Esophagus (tissue), 2 donors: ENCODE measurements around the gene LHX1. TPM values are rescaled to one million over a fixed set of nuclear protein-coding genes. Genes with fewer than 3 reads are reported as not detected.

ENCODE experiments used
- H3K27ac ChIP-seq, 2 donors: one replicate each; pipeline ENCODE4 v1.5.1; 2013; ENCODE audit warnings: low read depth in 2 of 2, mild to moderate bottlenecking in 2 of 2, inconsistent platforms in 1 of 2, low read length in 1 of 2, moderate library complexity in 1 of 2
- H3K27me3 ChIP-seq, 2 donors: one replicate each; pipeline ENCODE4 v1.6.1; 2013; ENCODE audit warnings: low read length in 2 of 2, control low read depth in 1 of 2, mild to moderate bottlenecking in 1 of 2; ENCODE audit not compliant: insufficient read depth in 2 of 2, control insufficient read depth in 1 of 2
- H3K36me3 ChIP-seq, 2 donors: one replicate each; pipeline ENCODE4 v1.6.1; 2013; ENCODE audit warnings: low read length in 1 of 2; ENCODE audit not compliant: control insufficient read depth in 2 of 2, insufficient read depth in 2 of 2
- H3K4me1 ChIP-seq, 2 donors: one replicate each; pipeline ENCODE4 v1.6.1; 2013; ENCODE audit warnings: low read length in 1 of 2; ENCODE audit not compliant: control insufficient read depth in 2 of 2, insufficient read depth in 2 of 2
- H3K4me3 ChIP-seq, 2 donors: one replicate each; pipeline ENCODE4 v1.5.1; 2013; ENCODE audit warnings: low read length in 2 of 2, mild to moderate bottlenecking in 2 of 2, low read depth in 1 of 2, moderate library complexity in 1 of 2
- H3K9me3 ChIP-seq, 2 donors: one replicate each; pipeline ENCODE4 v1.6.1; 2013; ENCODE audit warnings: mild to moderate bottlenecking in 2 of 2, low read depth in 1 of 2, low read length in 1 of 2, moderate library complexity in 1 of 2; ENCODE audit not compliant: control insufficient read depth in 2 of 2, insufficient read depth in 1 of 2
- WGBS, 2 donors: extraction: QIAGEN DNeasy Blood & Tissue Kit; methylation state at CpG; one replicate each; pipeline ENCODE4 v1.1.7; 2013; 5-methylcytosine and 5-hydroxymethylcytosine counted together
- polyA plus RNA-seq, 2 donors: library from polyadenylated mRNA; stranded (reverse); fragments of 200-250 nt; gene quantifications; one replicate each; pipeline ENCODE4 v1.2.3, GENCODE V29; 2013
- donor health status: healthy with polysubstance abuse.
- donor health status: Bipolar disorder and iron deficiency.

The LHX1 gene
- polyA plus RNA-seq, 2 donors = not detected

DNA sequence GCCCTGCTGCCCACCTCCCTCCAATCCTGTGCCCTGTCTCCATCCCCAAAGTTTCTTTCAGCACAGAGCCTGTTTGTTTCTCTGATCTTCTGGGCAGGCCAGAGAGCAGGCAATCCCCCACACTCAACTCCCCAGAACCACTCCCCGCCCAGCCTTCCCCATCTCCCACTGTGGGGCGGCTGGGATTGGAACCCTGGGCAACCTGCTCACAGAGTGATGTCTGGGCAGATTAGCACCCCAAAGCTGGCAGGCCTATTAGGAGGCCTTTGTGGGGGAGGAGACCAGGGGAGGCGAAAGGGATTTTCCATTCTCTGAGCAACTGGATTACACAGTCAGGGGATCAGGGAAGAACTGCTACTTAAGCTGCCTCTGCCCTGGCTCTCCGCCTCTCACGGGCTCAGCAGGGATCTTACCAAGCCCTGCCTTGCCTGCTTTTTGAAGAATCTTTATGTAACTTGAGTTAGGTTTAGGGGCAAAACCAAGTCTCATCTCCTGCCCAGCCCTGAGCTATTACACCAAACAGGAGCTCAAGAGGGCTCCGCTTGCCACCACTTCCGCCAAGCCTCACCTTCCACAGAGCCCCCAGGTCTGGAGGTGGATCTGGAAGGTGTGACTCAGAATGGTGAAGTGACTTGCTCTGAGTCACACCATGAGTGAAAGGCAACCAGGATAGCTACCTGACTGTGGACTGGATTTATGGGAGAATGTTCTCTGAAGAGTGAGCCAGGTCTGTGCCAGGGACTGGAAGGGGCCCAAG, 16.0 kb upstream of the LHX1 start:
- H3K27me3 ChIP-seq = no peaks in the 10 kb centered on the region
- no peak overlapping the region for H3K4me3 ChIP-seq
- H3K4me1 ChIP-seq = peaks cover 3 to 4% of the 10 kb centered on the region in 2 donors
- WGBS, 2 donors = 38 to 54% methylated on average over 7 of the region's 7 CpGs
- no peaks in the 10 kb centered on the region for H3K36me3 ChIP-seq
- peak overlapping the region; percentile 16 to 80 for H3K27ac ChIP-seq
- H3K9me3 ChIP-seq = no peaks in the 10 kb centered on the region

GRCh38 chr17:36922175-36922574, 15.1 kb upstream of the LHX1 start:
- Histone ChIP-seq H3K27me3 (no peaks in the 10 kb centered on the region), H3K4me1 (peaks cover 3 to 4% of the 10 kb centered on the region in 2 donors), H3K4me3 (no peak overlapping the region)

DNA sequence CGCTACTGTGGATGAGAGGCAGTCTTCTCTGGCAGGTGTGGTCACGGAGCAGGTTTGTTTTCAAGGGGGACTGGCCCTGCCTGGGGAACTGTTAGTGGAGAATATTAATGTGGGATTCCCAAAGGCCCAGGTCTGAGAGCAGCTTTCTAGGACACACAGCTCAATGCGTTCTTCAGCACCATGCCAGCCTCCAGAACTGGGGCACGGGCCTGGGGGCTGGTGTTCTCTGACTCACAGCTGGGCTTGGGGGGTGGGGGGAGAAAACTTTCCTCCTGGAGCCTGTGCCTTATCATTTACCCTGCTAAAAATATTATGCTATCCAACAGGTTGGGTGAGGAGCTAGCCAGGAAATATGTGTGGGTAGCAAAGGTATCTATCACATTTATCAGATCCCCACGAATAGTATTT, 13.5 kb upstream of the LHX1 start:
- no peak overlapping the region for H3K27ac ChIP-seq
- peaks cover 3 to 4% of the 10 kb centered on the region in 2 donors for H3K4me1 ChIP-seq
- no peaks in the 10 kb centered on the region for H3K9me3 ChIP-seq
- H3K36me3 ChIP-seq = no peaks in the 10 kb centered on the region
- 41 to 55% methylated on average over 5 of the region's 5 CpGs for WGBS, 2 donors
- H3K4me3 ChIP-seq = no peak overlapping the region
- H3K27me3 ChIP-seq = peaks cover 0 to 3% of the 10 kb centered on the region in 2 donors

More at GRCh38 chr17:36922175-36922574, 15.1 kb upstream of the LHX1 start:
- Histone ChIP-seq H3K36me3 (no peaks in the 10 kb centered on the region), H3K9me3 (no peaks in the 10 kb centered on the region), H3K27ac (no peak overlapping the region)

DNA sequence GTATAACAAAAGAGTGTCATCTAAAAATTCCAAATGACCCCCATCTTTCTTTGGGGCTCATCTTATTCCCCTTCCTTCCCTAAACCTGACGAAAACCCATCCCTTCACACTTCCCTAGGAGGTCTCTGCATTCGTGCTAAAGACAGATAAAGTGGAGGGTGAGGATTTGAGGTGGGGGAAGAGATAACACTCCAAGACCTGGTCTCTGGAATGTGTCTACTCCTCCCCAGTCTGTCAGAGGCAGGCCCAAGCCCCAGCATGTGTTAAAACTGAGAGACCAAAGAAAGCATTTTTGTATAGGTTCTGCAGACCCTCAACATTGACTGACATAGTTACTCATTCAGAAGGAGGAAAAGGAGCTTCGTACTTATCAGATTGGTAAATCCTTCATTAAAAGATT, 11.0 kb upstream of the LHX1 start:
- Histone ChIP-seq H3K4me3 (no peak overlapping the region), H3K4me1 (no peaks in the 10 kb centered on the region), H3K27ac (no peak overlapping the region), H3K9me3 (peaks cover 0 to 2% of the 10 kb centered on the region in 2 donors), H3K27me3 (peaks cover 4 to 10% of the 10 kb centered on the region in 2 donors), H3K36me3 (no peaks in the 10 kb centered on the region)
- 83 to 87% methylated on average over 3 of the region's 3 CpGs for WGBS, 2 donors

DNA sequence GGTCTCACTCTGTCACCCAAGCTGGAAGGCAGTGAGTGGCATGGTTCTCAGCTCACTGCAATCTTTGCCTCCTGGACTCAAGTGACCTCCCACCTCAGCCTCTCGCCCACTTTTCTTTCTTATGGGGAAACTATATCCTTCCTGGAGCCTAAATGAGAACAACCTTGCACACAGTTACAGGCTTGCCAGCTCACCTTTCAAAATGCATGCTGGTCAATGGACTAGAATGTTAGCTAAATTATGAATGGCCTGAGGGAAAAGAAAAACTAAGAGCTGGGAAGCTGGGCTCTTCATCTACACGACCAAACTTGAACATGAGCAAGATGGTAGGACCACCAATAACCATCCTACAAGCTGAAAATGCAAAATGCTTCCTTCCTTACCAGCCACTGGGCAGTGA, 10.6 kb upstream of the LHX1 start:
- Histone ChIP-seq H3K9me3 (peaks cover 0 to 2% of the 10 kb centered on the region in 2 donors), H3K27me3 (peaks cover 6 to 14% of the 10 kb centered on the region in 2 donors), H3K4me3 (no peak overlapping the region), H3K4me1 (peaks cover under 1 to 2% of the 10 kb centered on the region in 2 donors), H3K27ac (no peak overlapping the region), H3K36me3 (no peaks in the 10 kb centered on the region)
- WGBS, 2 donors = 79% methylated on average over 2 of the region's 2 CpGs

DNA sequence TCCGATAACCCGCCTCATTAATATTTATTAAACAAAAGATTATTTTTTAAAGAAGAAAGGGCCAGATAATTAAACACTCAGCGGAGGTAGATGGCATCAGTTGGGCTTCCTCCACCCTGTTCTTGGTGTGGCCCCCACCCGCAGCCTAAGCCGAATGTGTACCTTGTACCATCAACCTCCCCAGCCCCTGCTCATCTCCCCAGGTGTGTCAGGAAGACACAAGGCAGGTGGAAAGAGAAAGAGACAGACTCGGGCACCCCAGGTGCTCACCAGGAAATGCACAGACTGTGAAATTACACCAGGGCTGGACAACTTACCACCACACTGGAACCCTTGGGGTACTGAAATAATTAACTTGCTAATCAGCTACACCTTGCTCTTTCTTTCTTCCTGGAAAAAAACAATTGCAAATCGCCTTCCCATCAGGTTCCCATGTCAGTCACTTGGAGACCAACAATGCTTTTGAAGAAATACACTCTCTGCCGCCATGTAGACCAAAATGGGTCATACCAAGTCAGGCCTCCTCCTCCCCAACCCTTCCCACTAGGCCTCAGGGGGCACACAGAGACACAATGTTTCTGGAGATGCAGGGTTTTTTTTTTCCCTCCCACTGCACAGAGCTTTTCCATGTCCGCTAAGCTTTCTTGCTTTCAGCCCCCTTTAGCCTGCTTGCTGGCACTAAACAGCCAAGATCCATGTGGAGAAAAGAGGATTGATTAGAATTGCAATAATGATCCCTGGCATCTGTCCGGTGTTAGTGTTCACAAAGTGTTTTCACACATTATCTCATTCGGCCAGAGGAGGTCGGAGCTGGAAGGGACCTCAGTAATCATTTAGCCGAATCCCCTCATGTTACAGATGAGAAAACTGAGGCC, 8.6 kb upstream of the LHX1 start:
- no peaks in the 10 kb centered on the region for H3K36me3 ChIP-seq
- peaks cover 11 to 13% of the 10 kb centered on the region in 2 donors for H3K4me1 ChIP-seq
- no peak overlapping the region for H3K4me3 ChIP-seq
- no peak overlapping the region for H3K27ac ChIP-seq
- H3K9me3 ChIP-seq = peaks cover 0 to 4% of the 10 kb centered on the region in 2 donors
- 46 to 60% methylated on average over 13 of the region's 13 CpGs for WGBS, 2 donors
- peaks cover 6 to 27% of the 10 kb centered on the region in 2 donors for H3K27me3 ChIP-seq

GRCh38 chr17:36929851-36930582, 7.3 kb upstream of the LHX1 start:
- peaks cover 0 to 4% of the 10 kb centered on the region in 2 donors for H3K9me3 ChIP-seq
- no peak overlapping the region for H3K4me3 ChIP-seq
- no peak overlapping the region for H3K27ac ChIP-seq
- WGBS, 2 donors = 33 to 40% methylated on average over 16 of the region's 16 CpGs
- H3K4me1 ChIP-seq = peaks cover 21 to 23% of the 10 kb centered on the region in 2 donors
- H3K27me3 ChIP-seq = peaks cover 6 to 40% of the 10 kb centered on the region in 2 donors
- H3K36me3 ChIP-seq = no peaks in the 10 kb centered on the region

- 71 to 86% methylated on average over 1 of the region's 1 CpG for WGBS, 2 donors
- Histone ChIP-seq H3K27ac (no peak overlapping the region), H3K4me3 (no peak overlapping the region), H3K9me3 (peaks cover 0 to 4% of the 10 kb centered on the region in 2 donors), H3K4me1 (peaks cover 24 to 25% of the 10 kb centered on the region in 2 donors), H3K36me3 (no peaks in the 10 kb centered on the region), H3K27me3 (peaks cover 6 to 45% of the 10 kb centered on the region in 2 donors)
These were observed 6.7 kb upstream of the LHX1 start for GRCh38 chr17:36930583-36930900.

- H3K27me3 ChIP-seq = peaks cover 6 to 51% of the 10 kb centered on the region in 2 donors
- no peaks in the 10 kb centered on the region for H3K36me3 ChIP-seq
- H3K4me1 ChIP-seq = peaks cover 30 to 31% of the 10 kb centered on the region in 2 donors
- no peak overlapping the region for H3K27ac ChIP-seq
- H3K4me3 ChIP-seq = no peak overlapping the region
- peaks cover 0 to 4% of the 10 kb centered on the region in 2 donors for H3K9me3 ChIP-seq
- 46 to 49% methylated on average over 7 of the region's 7 CpGs for WGBS, 2 donors
These were observed 6.1 kb upstream of the LHX1 start for GRCh38 chr17:36931096-36931696.
